HL-60 (cell line): Measurements from ENCODE around the gene ECHS1.

Experiments used
- DNase-seq, 2 experiments: peaks; one replicate each; pipeline ENCODE4 v3.0.0-alpha.2; 2010 to 2020; ENCODE audit warnings: low read depth in 1 of 2, low spot score in 1 of 2
- H3K27ac ChIP-seq: fragments of 250-450 bp; sonication (Bioruptor Pico); replicated peaks from 2 replicates; pipeline ENCODE4 v1.5.1; 2020; ENCODE audit warnings: mild to moderate bottlenecking, moderate library complexity
- H3K27me3 ChIP-seq: fragments of 250-450 bp; sonication (Bioruptor Pico); 2 replicates; pipeline ENCODE4 v1.5.1; 2021; ENCODE audit warnings: mild to moderate bottlenecking, moderate library complexity; ENCODE audit not compliant: insufficient read depth, poor library complexity, severe bottlenecking
- H3K4me3 ChIP-seq: replicated peaks from 2 replicates; pipeline ENCODE4 v1.5.1; 2011; ENCODE audit warnings: mild to moderate bottlenecking, control low read depth, low read length; ENCODE audit not compliant: insufficient read depth
- GABPA ChIP-seq: IDR thresholded peaks from 2 replicates; pipeline ENCODE4 v1.6.1; 2012; ENCODE audit warnings: low read depth
- POLR2AphosphoS5 ChIP-seq: IDR thresholded peaks from 2 replicates; pipeline ENCODE4 v1.6.1; 2012; ENCODE audit warnings: low read depth
- REST ChIP-seq: IDR thresholded peaks from 2 replicates; pipeline ENCODE4 v1.6.1; 2012; ENCODE audit warnings: low read depth; ENCODE audit not compliant: insufficient replicate concordance
- SPI1 ChIP-seq: IDR thresholded peaks from 2 replicates; pipeline ENCODE4 v1.6.1; 2012; ENCODE audit warnings: low read depth, mild to moderate bottlenecking, borderline replicate concordance
- TF ChIP-seq, protein P1 (sequence below): IDR thresholded peaks from one replicate; pipeline ENCODE4 v1.5.1; 2011; ENCODE audit warnings: low read length, control low read depth, inconsistent platforms; ENCODE audit not compliant: insufficient read depth

ECHS1 gene

GRCh38 chr10:133394801-133395221 is 21.7 kb upstream of the ECHS1 start:
- no peak for DNase-seq

DNA sequence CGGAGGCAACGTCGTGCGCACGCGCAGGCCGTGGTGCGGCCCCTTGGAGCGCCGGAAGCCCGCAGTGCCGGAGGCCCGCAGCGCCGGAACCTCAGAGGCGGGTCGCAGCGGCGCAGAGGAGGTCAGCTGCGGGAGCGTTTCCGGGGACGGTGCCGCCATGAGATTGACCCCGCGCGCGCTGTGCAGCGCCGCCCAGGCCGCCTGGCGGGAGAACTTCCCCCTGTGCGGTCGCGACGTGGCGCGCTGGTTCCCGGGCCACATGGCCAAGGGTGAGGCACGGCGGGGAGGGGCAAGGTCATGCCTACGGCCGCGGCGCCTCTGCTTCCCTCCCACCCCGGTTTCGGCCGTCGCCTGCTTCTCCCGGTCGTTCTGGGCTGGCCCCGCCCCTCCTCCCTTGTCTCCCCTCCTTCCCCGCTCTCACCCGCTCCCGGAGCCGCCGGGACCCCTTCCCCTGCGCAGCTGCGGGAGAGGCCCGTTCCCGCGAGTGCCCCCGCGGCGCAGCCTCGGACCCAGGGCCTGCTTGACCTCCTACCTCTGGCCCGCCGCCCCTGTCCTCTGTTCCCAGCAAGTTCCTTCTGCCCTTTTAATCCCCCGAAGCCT is 21.0 kb upstream of the ECHS1 start, which contains the start of gene MTG1:
Gene MTG1 (plus strand): TSS at position 94 of the 600 bp plus-strand sequence. CDS start 64 bp downstream, at position 158.
- peak within 1 kb of the TSS; percentile 98 for H3K27ac ChIP-seq
- H3K27me3 ChIP-seq: no peaks in the 10 kb centered on the region
- TF ChIP-seq, protein P1, sequence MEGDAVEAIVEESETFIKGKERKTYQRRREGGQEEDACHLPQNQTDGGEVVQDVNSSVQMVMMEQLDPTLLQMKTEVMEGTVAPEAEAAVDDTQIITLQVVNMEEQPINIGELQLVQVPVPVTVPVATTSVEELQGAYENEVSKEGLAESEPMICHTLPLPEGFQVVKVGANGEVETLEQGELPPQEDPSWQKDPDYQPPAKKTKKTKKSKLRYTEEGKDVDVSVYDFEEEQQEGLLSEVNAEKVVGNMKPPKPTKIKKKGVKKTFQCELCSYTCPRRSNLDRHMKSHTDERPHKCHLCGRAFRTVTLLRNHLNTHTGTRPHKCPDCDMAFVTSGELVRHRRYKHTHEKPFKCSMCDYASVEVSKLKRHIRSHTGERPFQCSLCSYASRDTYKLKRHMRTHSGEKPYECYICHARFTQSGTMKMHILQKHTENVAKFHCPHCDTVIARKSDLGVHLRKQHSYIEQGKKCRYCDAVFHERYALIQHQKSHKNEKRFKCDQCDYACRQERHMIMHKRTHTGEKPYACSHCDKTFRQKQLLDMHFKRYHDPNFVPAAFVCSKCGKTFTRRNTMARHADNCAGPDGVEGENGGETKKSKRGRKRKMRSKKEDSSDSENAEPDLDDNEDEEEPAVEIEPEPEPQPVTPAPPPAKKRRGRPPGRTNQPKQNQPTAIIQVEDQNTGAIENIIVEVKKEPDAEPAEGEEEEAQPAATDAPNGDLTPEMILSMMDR: no peak
- no peak for TF ChIP-seq REST
- peak; percentile 94 for TF ChIP-seq GABPA
- TF ChIP-seq POLR2AphosphoS5: peak; percentile 95
- TF ChIP-seq SPI1: no peak
- peak; percentile 91 to 95 for DNase-seq
- peak within 1 kb of the TSS; percentile 70 for H3K4me3 ChIP-seq

More at GRCh38 chr10:133394801-133395221, 21.7 kb upstream of the ECHS1 start:
- TF ChIP-seq REST: no peak
- TF ChIP-seq GABPA: no peak
- TF ChIP-seq, protein P1: no peak
- no peak for TF ChIP-seq SPI1
- TF ChIP-seq POLR2AphosphoS5: no peak; the same call in 1 of the 2 replicates
- H3K4me3 ChIP-seq: peak overlapping the region; percentile 70
- H3K27me3 ChIP-seq: no peaks in the 10 kb centered on the region
- H3K27ac ChIP-seq: peak overlapping the region; percentile 98

GRCh38 chr10:133393401-133394063 is 20.4 kb upstream of the ECHS1 start:
- Histone ChIP-seq H3K27ac (peak overlapping the region; percentile 98), H3K27me3 (no peaks in the 10 kb centered on the region), H3K4me3 (peak overlapping the region; percentile 70)
- no peak for DNase-seq
- TF ChIP-seq, protein P1: no peak
- TF ChIP-seq POLR2AphosphoS5 (no peak), GABPA (no peak), REST (no peak), SPI1 (no peak)
